Measurements from ENCODE around the gene ARHGAP24. TPM values are rescaled to one million over a fixed set of nuclear protein-coding genes. Genes with fewer than 3 reads are reported as not detected.

Gene ARHGAP24
- total RNA-seq (2014; rRNA removed; shearing (Covaris generic)) = 3.3 and 5.8 TPM in 2 replicates
- polyA plus RNA-seq (2015; cell fraction: cytosol; rRNA removed) = 2.6 and 3.1 TPM in 2 replicates
- polyA plus RNA-seq (2015; cell fraction: nucleus; rRNA removed) = 3.0 and 3.6 TPM in 2 replicates

GRCh38 chr4:85474818-85475630 is at the start of gene ARHGAP24:
Gene ARHGAP24 (plus strand): TSS chr4:85475150.
- no peak for DNase-seq (ENCODE audit: low read depth)

GRCh38 chr4:85426366-85426765 is 48.6 kb upstream of the ARHGAP24 start:
- no peak for DNase-seq (ENCODE audit: low read depth)

- no peak for DNase-seq (ENCODE audit: low read depth)
These were observed 47.8 kb upstream of the ARHGAP24 start for GRCh38 chr4:85427123-85427522.

- DNase-seq (ENCODE audit: low read depth) = no peak
These were observed 44.7 kb upstream of the ARHGAP24 start for GRCh38 chr4:85430226-85430625.

GRCh38 chr4:85430697-85431096 is 44.3 kb upstream of the ARHGAP24 start:
- peak; percentile 15 for DNase-seq (ENCODE audit: low read depth)

GRCh38 chr4:85431156-85431555 is 43.8 kb upstream of the ARHGAP24 start:
- peak; percentile 27 for DNase-seq (ENCODE audit: low read depth)

GRCh38 chr4:85431881-85432485 is 43.0 kb upstream of the ARHGAP24 start:
- DNase-seq (ENCODE audit: low read depth) = no peak

GRCh38 chr4:85445050-85445639 is 29.8 kb upstream of the ARHGAP24 start:
- DNase-seq (ENCODE audit: low read depth) = no peak

GRCh38 chr4:85446141-85446861 is 28.6 kb upstream of the ARHGAP24 start:
- no peak for DNase-seq (ENCODE audit: low read depth)

- no peak for DNase-seq (ENCODE audit: low read depth)
These were observed 25.8 kb upstream of the ARHGAP24 start for GRCh38 chr4:85448906-85449890.

GRCh38 chr4:85452058-85452731 is 22.8 kb upstream of the ARHGAP24 start:
- no peak for DNase-seq (ENCODE audit: low read depth)

- no peak for DNase-seq (ENCODE audit: low read depth)
These were observed 19.0 kb upstream of the ARHGAP24 start for GRCh38 chr4:85455942-85456341.

- DNase-seq (ENCODE audit: low read depth) = no peak
These were observed 17.0 kb upstream of the ARHGAP24 start for GRCh38 chr4:85457752-85458467.

GRCh38 chr4:85459736-85460135 is 15.2 kb upstream of the ARHGAP24 start:
- DNase-seq (ENCODE audit: low read depth) = no peak

GRCh38 chr4:85474356-85474755 is 594 bp upstream of the ARHGAP24 start:
- DNase-seq (ENCODE audit: low read depth) = no peak

- no peak for DNase-seq (ENCODE audit: low read depth)
These were observed 782 bp downstream of the ARHGAP24 start for GRCh38 chr4:85475631-85476233.

- DNase-seq (ENCODE audit: low read depth) = no peak
These were observed 1.4 kb downstream of the ARHGAP24 start for GRCh38 chr4:85476381-85476780.

- DNase-seq (ENCODE audit: low read depth) = no peak
These were observed 2.6 kb downstream of the ARHGAP24 start for GRCh38 chr4:85477534-85477933.

- DNase-seq (ENCODE audit: low read depth) = peak; percentile 10
These were observed 3.6 kb downstream of the ARHGAP24 start for GRCh38 chr4:85478576-85478975.
